NCI-H510A treated with DMSO at 0.1 percent for 48 hours (cell line): Measurements from ENCODE around the gene KRT16.
A peak's percentile ranks its signal among the peaks of the same experiment; 100 is the strongest.
"Not testable (repeated sequence)": the region's sequence is repeated elsewhere in the genome, so short reads cannot be mapped to it uniquely, and the experiment has no call there.

Source experiments
- DNase-seq: peaks from one replicate; lab custom pipeline; 2025; lab: John Stamatoyannopoulos, UW

The KRT16 gene

GRCh38 chr17:41583137-41584127, 29.1 kb downstream of the KRT16 start:
- DNase-seq = no peak

- not testable (repeated sequence) for DNase-seq
Observed at GRCh38 chr17:41582061-41582968, 30.3 kb downstream of the KRT16 start.

DNA sequence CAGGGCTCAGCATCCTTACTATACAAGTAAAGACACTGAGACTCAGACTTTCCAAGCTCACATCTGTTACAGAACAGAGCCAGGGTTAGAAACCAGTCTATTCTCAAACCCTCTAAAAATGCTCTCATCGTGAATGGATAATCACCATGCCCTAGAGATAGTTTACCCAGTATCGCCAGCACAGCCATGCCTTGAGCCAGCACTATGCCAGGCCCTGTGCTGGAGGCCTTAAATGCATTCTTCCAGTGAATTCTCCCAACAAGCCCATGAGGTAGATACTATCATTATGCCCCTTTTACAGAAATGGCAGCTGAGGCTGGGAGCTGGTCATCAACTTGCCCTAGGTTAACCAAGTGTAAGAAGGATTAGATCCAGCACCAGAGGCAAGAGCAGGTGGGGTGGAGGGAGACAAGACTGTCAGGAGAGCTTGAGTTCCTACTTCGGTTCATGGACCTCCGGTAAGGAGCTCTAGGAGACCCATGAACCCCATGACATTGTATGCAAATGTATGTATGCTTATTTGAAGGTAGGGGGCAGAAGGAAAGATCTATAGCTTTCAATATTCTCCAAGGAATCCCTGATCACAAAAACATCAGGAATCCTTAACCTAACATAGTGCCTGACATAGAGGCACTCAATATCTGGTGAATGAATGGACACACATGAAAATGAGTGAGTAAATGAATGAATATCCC, 31.1 kb downstream of the KRT16 start:
- DNase-seq = no peak

DNA sequence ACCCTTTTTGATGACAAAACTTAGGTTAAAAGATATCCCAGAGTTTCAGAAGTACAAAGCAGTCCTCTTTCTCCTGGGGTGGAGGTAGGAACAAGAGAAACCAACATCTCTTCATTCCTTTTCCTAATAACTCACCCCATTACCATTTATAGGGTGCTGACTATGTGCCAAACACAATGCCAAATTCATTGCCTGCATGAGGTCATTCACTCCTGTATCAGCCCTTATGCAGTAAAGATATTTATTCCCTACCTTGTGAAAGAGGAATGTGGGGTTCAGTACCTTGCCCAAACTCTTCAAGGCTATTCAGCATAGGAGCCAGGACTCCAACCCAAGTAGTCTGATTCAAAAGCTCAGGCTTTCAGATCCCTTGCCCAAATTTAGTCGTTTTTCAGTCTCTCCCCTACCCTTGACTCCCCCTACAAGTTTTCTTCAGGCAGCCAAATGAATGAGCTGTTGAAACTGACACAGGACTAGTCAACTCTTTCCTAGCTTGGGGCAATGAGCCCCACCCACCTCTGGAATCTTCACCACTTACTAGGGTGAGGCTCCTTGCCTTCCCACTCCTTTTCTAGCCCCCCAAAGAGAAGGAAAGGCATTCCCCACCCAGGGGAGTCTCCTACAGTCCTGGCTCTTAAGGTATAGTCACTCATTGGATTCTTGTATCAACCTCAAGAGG, 31.7 kb downstream of the KRT16 start:
- DNase-seq = no peak

DNA sequence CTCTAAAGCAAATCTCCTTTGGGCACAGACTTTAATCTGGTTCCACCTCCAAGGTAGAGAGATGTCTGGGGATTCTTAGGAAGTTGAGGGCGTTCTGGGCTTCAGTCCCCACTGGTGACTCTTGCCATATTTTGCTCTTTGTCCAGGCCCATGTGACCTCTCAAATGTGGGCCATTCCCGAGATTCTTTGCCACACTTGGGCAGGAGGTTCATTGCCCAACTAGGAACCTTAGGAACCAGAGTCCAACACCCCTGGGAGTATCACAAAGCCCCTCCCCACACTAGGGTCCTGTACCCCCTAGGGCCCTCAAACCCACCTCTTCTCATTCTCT, 32.4 kb downstream of the KRT16 start:
- no peak for DNase-seq

DNA sequence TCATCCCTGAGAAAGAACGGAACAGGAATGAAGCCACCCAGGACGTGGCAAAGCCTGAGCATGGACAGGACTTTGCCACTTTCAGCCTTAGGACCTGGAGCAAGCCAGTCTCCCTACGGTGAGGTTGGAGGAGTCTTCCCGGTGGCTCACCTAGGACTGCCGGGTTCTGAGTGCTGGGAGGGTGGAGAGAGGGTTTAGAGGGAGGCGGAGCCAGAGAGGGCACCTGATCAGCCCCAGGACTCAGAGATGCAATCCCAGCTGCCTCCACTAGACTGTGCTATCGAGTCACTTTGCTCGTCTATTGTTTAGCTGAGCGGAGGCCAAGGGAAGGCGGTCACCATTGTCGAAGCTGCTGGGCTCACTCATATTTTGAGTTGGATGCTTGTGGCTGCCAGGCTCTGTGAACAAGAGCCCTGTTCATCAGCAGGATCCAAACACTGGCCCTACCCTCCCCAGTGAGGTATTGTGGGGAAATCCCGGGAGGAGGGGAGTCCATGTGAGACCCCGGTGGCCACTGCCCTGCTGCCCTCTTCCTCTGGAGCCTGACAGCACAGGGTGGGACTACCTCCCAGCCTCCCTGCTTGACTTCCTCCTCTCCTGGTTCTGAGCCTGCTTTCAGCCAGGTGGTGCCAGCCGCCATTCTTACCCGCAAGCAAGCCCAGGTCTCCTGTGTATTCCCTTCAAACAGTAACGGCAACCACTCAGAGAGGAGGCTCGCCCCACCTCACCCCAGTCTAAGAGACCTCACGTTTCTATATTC, 32.9 kb downstream of the KRT16 start:
- peak; percentile 70 for DNase-seq

- no peak for DNase-seq
Observed at GRCh38 chr17:41578971-41579370, 33.6 kb downstream of the KRT16 start.

- no peak for DNase-seq
Observed at GRCh38 chr17:41578538-41578937, 34.0 kb downstream of the KRT16 start.

DNA sequence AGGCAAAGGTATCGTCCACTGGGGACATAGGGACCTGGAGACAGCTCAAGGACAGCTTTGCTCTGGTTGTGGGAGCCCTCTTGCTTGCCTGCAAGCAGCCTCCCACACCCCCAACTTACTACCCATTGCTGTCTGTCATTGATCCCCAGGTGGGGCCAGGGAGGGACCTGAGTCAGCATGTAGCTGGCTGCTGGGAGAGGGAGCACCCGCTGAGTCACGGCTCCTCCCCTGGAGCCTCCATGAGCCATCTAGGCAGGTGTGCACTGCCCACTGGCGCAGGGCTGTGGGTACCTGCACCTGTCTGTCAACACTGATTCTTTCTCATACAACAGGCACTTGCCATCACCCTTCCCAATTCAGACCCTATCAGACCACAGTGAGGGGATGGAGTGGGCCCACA, 35.8 kb downstream of the KRT16 start:
- not testable (repeated sequence) for DNase-seq

- DNase-seq = no peak
Observed at GRCh38 chr17:41575336-41575735, 37.2 kb downstream of the KRT16 start.

- DNase-seq = no peak
Observed at GRCh38 chr17:41571561-41572434, 40.8 kb downstream of the KRT16 start, which contains the start of gene KRT9. TSS of gene KRT9 (minus strand) at chr17:41572059. CDS start at chr17:41571992, 67 bp downstream.

DNA sequence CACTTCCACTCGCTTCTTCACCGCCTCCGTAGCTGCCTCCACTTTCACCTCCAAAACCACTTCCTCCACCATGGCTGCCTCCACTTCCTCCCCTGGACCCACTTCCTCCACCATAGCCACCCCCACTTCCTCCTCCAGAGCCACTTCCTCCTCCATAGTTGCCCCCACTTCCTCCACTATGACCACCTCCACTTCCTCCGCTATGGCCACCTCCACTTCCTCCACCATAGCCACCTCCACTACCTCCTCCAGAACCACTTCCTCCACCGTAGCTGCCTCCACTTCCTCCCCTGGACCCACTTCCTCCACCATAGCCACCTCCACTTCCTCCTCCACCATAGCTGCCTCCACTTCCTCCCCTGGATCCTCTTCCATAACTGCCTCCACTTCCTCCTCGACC, 45.2 kb downstream of the KRT16 start:
- no peak for DNase-seq

- DNase-seq = no peak
Observed at GRCh38 chr17:41565338-41565737, 47.2 kb downstream of the KRT16 start.

GRCh38 chr17:41563607-41564170, 48.9 kb downstream of the KRT16 start:
- no peak for DNase-seq

DNA sequence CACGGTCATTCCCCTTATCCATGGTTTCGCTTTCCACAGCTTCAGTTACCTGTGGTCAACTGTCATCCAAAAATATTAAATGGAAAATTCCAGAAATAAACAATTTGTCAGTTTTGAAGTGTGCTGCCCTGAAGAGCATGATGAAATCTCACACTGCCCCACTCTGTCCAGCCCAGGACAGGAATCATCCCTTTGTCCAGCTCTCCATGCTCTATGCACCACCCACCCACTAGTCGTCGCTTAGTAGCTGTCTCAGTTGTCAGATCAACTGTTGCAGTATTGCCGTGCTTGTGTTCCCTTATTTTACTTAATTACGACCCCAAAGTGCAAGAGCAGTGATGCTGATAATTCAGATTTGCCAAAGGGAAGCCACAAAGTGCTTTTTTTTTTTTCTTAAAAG, 51.0 kb downstream of the KRT16 start:
- DNase-seq = no peak
